Measurements from ENCODE around the gene COX20.

DNA sequence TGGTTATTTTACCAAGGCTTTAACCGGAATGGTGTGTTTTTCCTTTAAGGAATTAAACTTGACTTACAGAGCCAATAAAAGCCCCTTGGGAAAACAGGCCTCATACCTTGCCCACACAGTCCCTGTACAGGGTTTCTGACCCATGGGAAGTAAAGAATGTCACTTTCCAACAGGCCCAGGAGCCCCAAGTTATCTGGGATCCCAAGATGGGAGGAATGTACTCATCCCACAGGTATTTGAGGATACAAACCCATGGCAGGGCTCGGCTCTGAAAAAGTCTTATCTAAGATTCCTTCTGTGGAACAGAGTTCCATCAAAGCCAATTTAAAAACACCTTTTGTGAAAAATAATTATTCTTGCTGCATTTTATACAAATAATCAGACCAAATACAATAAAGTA is 15.3 kb upstream of the COX20 start:
- no peak for TF ChIP-seq GATA2 (IDR thresholded peaks at IDR 0.05; ENCODE audit: low read depth, low read length)
- no peak for TF ChIP-seq GATA3 (IDR thresholded peaks at IDR 0.05; ENCODE audit: low read depth, low read length)
